Measurements from ENCODE around the gene MTNR1A.

- TF ChIP-seq POLR2A (IDR thresholded peaks at IDR 0.05; ENCODE audit: low read depth, low read length) = no peak
- TF ChIP-seq POLR2AphosphoS5 (IDR thresholded peaks at IDR 0.05; ENCODE audit: low read depth, low read length) = no peak
- TF ChIP-seq TAF1 (IDR thresholded peaks at IDR 0.05; ENCODE audit: borderline replicate concordance, low read depth, low read length) = no peak
Measured at GRCh38 chr4:186494496-186494895, 60.9 kb downstream of the MTNR1A start.

Data from GM12892 (cell line).